OCI-LY3 (cell line): ENCODE results near the gene BRI3BP.

Source experiments
- EZH2phosphoT487 ChIP-seq: fragments of 200-600 bp; shearing (Covaris generic); IDR thresholded peaks from 2 replicates; pipeline ENCODE4 v1.6.1; 2018; ENCODE audit warnings: antibody characterized with exemption, mixed run types, low read depth
- TF ChIP-seq, protein P1 (sequence below): fragments of 200-600, 300-600 bp; sonication (generic); IDR thresholded peaks from 2 replicates; pipeline ENCODE4 v1.5.1; 2014; ENCODE audit warnings: antibody characterized with exemption, low read length, low read depth

DNA sequence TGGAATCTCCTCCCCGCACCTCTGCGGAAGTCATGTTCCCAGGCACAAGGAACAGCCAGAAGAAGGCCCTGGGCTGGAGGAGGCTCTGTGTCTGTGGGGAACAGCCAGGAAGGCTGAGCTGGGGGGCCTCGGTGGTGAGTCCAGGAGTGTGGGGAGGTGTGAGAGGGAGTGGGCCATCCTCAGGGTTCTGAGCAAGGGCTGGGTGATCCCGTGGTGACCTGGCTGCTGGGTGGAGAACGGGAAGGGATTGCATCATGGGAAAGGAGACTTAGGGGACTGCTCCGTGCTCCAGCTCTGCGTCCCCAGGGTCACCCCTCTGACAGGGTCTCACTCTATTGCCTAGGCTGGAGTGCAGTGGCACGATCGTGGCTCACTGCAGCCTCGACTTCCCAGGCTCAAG lies 85.6 kb downstream of the BRI3BP start:
- TF ChIP-seq, protein P1, sequence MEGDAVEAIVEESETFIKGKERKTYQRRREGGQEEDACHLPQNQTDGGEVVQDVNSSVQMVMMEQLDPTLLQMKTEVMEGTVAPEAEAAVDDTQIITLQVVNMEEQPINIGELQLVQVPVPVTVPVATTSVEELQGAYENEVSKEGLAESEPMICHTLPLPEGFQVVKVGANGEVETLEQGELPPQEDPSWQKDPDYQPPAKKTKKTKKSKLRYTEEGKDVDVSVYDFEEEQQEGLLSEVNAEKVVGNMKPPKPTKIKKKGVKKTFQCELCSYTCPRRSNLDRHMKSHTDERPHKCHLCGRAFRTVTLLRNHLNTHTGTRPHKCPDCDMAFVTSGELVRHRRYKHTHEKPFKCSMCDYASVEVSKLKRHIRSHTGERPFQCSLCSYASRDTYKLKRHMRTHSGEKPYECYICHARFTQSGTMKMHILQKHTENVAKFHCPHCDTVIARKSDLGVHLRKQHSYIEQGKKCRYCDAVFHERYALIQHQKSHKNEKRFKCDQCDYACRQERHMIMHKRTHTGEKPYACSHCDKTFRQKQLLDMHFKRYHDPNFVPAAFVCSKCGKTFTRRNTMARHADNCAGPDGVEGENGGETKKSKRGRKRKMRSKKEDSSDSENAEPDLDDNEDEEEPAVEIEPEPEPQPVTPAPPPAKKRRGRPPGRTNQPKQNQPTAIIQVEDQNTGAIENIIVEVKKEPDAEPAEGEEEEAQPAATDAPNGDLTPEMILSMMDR = no peak
- TF ChIP-seq EZH2phosphoT487 = no peak
